ENCODE results near the gene CRABP2. TPM values are rescaled to one million over a fixed set of nuclear protein-coding genes. Genes with fewer than 3 reads are reported as not detected.

Gene CRABP2
- total RNA-seq, 1 donor from 2014 or later: 370 TPM

GRCh38 chr1:156652131-156652991 lies 53.0 kb downstream of the CRABP2 start:
- Mint-ChIP-seq H3K36me3 (no peaks in the 10 kb centered on the region), H3K4me3 (no peak overlapping the region)

More at GRCh38 chr1:156652131-156652991, 53.0 kb downstream of the CRABP2 start:
- peaks cover 6% of the 10 kb centered on the region for H3K4me1 Mint-ChIP-seq (ENCODE audit: unreplicated experiment)
- H3K27ac Mint-ChIP-seq: no peak overlapping the region
- peaks cover 5% of the 10 kb centered on the region for H3K9me3 Mint-ChIP-seq
- TF ChIP-seq CTCF (conservative IDR thresholded peaks at IDR 0.05): no peak
- no peak for DNase-seq (ENCODE audit: extremely low spot score, unreplicated experiment)
- peaks cover 95% of the 10 kb centered on the region for H3K27me3 Mint-ChIP-seq

Other genes with a start within 250 kb of the CRABP2 start
- 20.7 and 26.1 TPM in 2 replicates for gene MEF2D, start 204.8 kb downstream of the CRABP2 start, total RNA-seq (ENCODE audit: low replicate concordance)
- gene IQGAP3, start 133.0 kb downstream of the CRABP2 start, total RNA-seq (ENCODE audit: low replicate concordance): 17.6 and 35.3 TPM in 2 replicates
- gene TTC24, start 125.9 kb downstream of the CRABP2 start, total RNA-seq (ENCODE audit: low replicate concordance): not detected in 2 replicates
- 86.3 and 98.4 TPM in 2 replicates for gene NAXE, start 113.8 kb downstream of the CRABP2 start, total RNA-seq (ENCODE audit: low replicate concordance)
- gene GPATCH4, start 104.1 kb downstream of the CRABP2 start, total RNA-seq (ENCODE audit: low replicate concordance): 22.4 and 30.7 TPM in 2 replicates
- not detected in 2 replicates for gene HAPLN2, start 86.2 kb downstream of the CRABP2 start, total RNA-seq (ENCODE audit: low replicate concordance)
- 12.6 TPM in 1 of 2 replicates, not detected in the other for gene BCAN, start 63.5 kb downstream of the CRABP2 start, total RNA-seq (ENCODE audit: low replicate concordance)
- gene NES, start 28.2 kb downstream of the CRABP2 start, total RNA-seq (ENCODE audit: low replicate concordance): 8.1 and 125 TPM in 2 replicates
- 35.2 and 39.7 TPM in 2 replicates for gene METTL25B, start 22.9 kb upstream of the CRABP2 start, total RNA-seq (ENCODE audit: low replicate concordance)
- 35.3 and 42.0 TPM in 2 replicates for gene ISG20L2, start 23.2 kb upstream of the CRABP2 start, total RNA-seq (ENCODE audit: low replicate concordance)
- 47.4 and 58.6 TPM in 2 replicates for gene MRPL24, start 35.5 kb upstream of the CRABP2 start, total RNA-seq (ENCODE audit: low replicate concordance)
- gene HDGF, start 46.1 kb upstream of the CRABP2 start, total RNA-seq (ENCODE audit: low replicate concordance): 249 and 270 TPM in 2 replicates
- 79.1 and 81.8 TPM in 2 replicates for gene PRCC, start 62.0 kb upstream of the CRABP2 start, total RNA-seq (ENCODE audit: low replicate concordance)
- 0.48 and 2.2 TPM in 2 replicates for gene SH2D2A, start 111.3 kb upstream of the CRABP2 start, total RNA-seq (ENCODE audit: low replicate concordance)
- 1.7 TPM in 1 of 2 replicates, not detected in the other for gene INSRR, start 153.5 kb upstream of the CRABP2 start, total RNA-seq (ENCODE audit: low replicate concordance)
- 0.12 and 6.6 TPM in 2 replicates for gene NTRK1, start 155.3 kb upstream of the CRABP2 start, total RNA-seq (ENCODE audit: low replicate concordance)
- 0.14 and 11.7 TPM in 2 replicates for gene PEAR1, start 188.1 kb upstream of the CRABP2 start, total RNA-seq (ENCODE audit: low replicate concordance)
- gene LRRC71, start 215.0 kb upstream of the CRABP2 start, total RNA-seq (ENCODE audit: low replicate concordance): 0.58 TPM in 1 of 2 replicates, not detected in the other